Ovary (tissue), 3 donors: ENCODE measurements around the gene ATP7B.

Source experiments
- POLR2A ChIP-seq: fragments of 450-650 bp; IDR thresholded peaks from one replicate; pipeline ENCODE4 v1.6.1; 2017; ENCODE audit warnings: antibody characterized with exemption, mild to moderate bottlenecking, moderate library complexity
- TF ChIP-seq, protein P1 (sequence below), 3 donors: fragments of 450-650 bp in 2 of 3; fragments of 200-600 bp in 1 of 3; IDR thresholded peaks; one replicate each; pipeline versions ENCODE4 v1.5.1 to v1.8.0; 2016 to 2022; ENCODE audit warnings: antibody characterized with exemption in 3 of 3, mild to moderate bottlenecking in 1 of 3
- donor health status: DM: no; HTN: no; CAD: no.

DNA sequence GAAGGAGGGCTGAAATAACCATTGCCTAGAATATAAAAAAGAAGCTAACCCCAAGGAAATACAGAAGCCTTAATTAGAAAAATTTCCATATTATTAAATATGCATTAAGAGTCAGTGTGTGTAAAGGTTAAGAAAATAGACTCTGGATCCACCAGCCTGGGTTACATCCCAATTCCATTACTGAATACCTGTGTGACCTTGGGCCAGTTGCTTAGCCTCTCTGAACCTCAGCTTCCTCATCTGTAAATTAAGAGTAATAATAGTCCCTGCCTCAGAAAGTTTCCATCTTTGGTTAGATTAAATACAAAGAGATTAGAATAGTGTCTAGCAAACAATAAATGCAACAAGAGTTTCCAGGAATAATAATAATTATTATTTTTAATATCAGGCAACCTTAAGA is 54.5 kb downstream of the ATP7B start:
- TF ChIP-seq POLR2A = no peak
- TF ChIP-seq, protein P1, sequence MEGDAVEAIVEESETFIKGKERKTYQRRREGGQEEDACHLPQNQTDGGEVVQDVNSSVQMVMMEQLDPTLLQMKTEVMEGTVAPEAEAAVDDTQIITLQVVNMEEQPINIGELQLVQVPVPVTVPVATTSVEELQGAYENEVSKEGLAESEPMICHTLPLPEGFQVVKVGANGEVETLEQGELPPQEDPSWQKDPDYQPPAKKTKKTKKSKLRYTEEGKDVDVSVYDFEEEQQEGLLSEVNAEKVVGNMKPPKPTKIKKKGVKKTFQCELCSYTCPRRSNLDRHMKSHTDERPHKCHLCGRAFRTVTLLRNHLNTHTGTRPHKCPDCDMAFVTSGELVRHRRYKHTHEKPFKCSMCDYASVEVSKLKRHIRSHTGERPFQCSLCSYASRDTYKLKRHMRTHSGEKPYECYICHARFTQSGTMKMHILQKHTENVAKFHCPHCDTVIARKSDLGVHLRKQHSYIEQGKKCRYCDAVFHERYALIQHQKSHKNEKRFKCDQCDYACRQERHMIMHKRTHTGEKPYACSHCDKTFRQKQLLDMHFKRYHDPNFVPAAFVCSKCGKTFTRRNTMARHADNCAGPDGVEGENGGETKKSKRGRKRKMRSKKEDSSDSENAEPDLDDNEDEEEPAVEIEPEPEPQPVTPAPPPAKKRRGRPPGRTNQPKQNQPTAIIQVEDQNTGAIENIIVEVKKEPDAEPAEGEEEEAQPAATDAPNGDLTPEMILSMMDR (IDR thresholded peaks at IDR 0.05) = no peak
